ENCODE data around the gene SLC25A39. TPM values are rescaled to one million over a fixed set of nuclear protein-coding genes. Genes with fewer than 3 reads are reported as not detected.

Gene SLC25A39
- polyA plus RNA-seq, 1 of the 3 experiments (the other 2 are of a cell fraction), result 131 TPM

GRCh38 chr17:44338702-44339101 is 14.1 kb upstream of the SLC25A39 start:
- no peaks in the 10 kb centered on the region for H3K9me2 ChIP-seq
- WGBS (ENCODE audit: low lambda C conversion rate), result 53% methylated on average over 5 of the region's 6 CpGs

GRCh38 chr17:44335968-44336367 is 11.3 kb upstream of the SLC25A39 start:
- H3K9me2 ChIP-seq, result no peaks in the 10 kb centered on the region
- H3K4me2 ChIP-seq, result no peak overlapping the region
- ChIA-PET CTCF (interaction anchor here (0.6 to 1.0 kb wide), 4 partner anchors 10 to 27 kb away, joined by 3 to 5 read pairs (median 3); partner anchors contain the start of gene FAM171A2), POLR2A (interaction anchor here (1.2 kb wide), 1 partner anchor 9 kb away, joined by 3 read pairs; no protein-coding TSS in a partner anchor)
- peaks cover 2% of the 10 kb centered on the region for H3F3A ChIP-seq (replicated peaks; ENCODE audit: insufficient read depth)
- no peak overlapping the region for H3K9ac ChIP-seq
- no peaks in the 10 kb centered on the region for H3K36me3 ChIP-seq (replicated peaks in 1 of 2; ENCODE audit: control insufficient read depth in 1 of 2, insufficient read depth in 2 of 2, low read length in 1 of 2)
- no peak overlapping the region for H3K27ac ChIP-seq (ENCODE audit: low read depth in 2 of 2, low read length in 1 of 2)
- DNase-seq, result no peak
- 38% methylated on average over 4 of the region's 5 CpGs for WGBS (ENCODE audit: low lambda C conversion rate)
- TF ChIP-seq RCOR1 (IDR thresholded peaks at IDR 0.05; ENCODE audit: low read length) (no peak), FOXJ3 (CRISPR knock-in tag; IDR thresholded peaks at IDR 0.05) (no peak), POLR2AphosphoS5 (IDR thresholded peaks at IDR 0.05; ENCODE audit: low read depth, low read length) (no peak), NFIC (IDR thresholded peaks at IDR 0.05; ENCODE audit: borderline replicate concordance) (no peak), FOXM1 (IDR thresholded peaks at IDR 0.05; ENCODE audit: low read depth) (no peak), CHD2 (IDR thresholded peaks at IDR 0.05; ENCODE audit: low read length, partially characterized antibody) (no peak), EP300 (IDR thresholded peaks at IDR 0.05; ENCODE audit: borderline replicate concordance in 1 of 2, low read depth in 1 of 2, low read length in 1 of 2) (no peak)
- peaks cover 0 to 3% of the 10 kb centered on the region in 2 experiments; a peak in 1 of 4 replicates for H3K4me1 ChIP-seq (ENCODE audit: control insufficient read depth in 1 of 2, insufficient read depth in 2 of 2, low read depth in 1 of 2, low read length in 1 of 2)
- H3K27me3 ChIP-seq (ENCODE audit: insufficient read depth), result no peaks in the 10 kb centered on the region
- H3K9me3 ChIP-seq, result no peaks in the 10 kb centered on the region
- H3K79me2 ChIP-seq (ENCODE audit: insufficient read depth), result no peaks in the 10 kb centered on the region
- H2AFZ ChIP-seq (ENCODE audit: low read depth), result no peak overlapping the region
- H4K20me1 ChIP-seq (ENCODE audit: insufficient read depth), result no peaks in the 10 kb centered on the region
- no peak overlapping the region for H3K4me3 ChIP-seq (ENCODE audit: low read depth in 2 of 2, low read length in 1 of 2)

More at GRCh38 chr17:44338702-44339101, 14.1 kb upstream of the SLC25A39 start:
- Histone ChIP-seq H4K20me1 (ENCODE audit: insufficient read depth) (no peaks in the 10 kb centered on the region), H3K4me3 (ENCODE audit: low read depth in 2 of 2, low read length in 1 of 2) (no peak overlapping the region), H3K9me3 (no peaks in the 10 kb centered on the region), H3K4me2 (no peak overlapping the region), H3K36me3 (replicated peaks in 1 of 2; ENCODE audit: control insufficient read depth in 1 of 2, insufficient read depth in 2 of 2, low read length in 1 of 2) (no peaks in the 10 kb centered on the region), H3F3A (replicated peaks; ENCODE audit: insufficient read depth) (no peaks in the 10 kb centered on the region), H3K9ac (no peak overlapping the region), H3K4me1 (ENCODE audit: control insufficient read depth in 1 of 2, insufficient read depth in 2 of 2, low read depth in 1 of 2, low read length in 1 of 2) (no peaks in the 10 kb centered on the region), H3K27ac (ENCODE audit: low read depth in 2 of 2, low read length in 1 of 2) (no peak overlapping the region), H2AFZ (ENCODE audit: low read depth) (no peak overlapping the region), H3K27me3 (ENCODE audit: insufficient read depth) (no peaks in the 10 kb centered on the region), H3K79me2 (ENCODE audit: insufficient read depth) (no peaks in the 10 kb centered on the region)
- CTCF ChIA-PET, result interaction anchor here (0.9 to 1.3 kb wide), 3 partner anchors 10 to 146 kb away, joined by 3 to 4 read pairs (median 4); partner anchors contain the start of gene FAM171A2
- no peak for DNase-seq
- TF ChIP-seq GABPA (IDR thresholded peaks at IDR 0.05; ENCODE audit: low read depth) (no peak), NFIC (IDR thresholded peaks at IDR 0.05; ENCODE audit: borderline replicate concordance) (no peak), CHD2 (IDR thresholded peaks at IDR 0.05; ENCODE audit: low read length, partially characterized antibody) (no peak), MXI1 (IDR thresholded peaks at IDR 0.05; ENCODE audit: low read depth, low read length) (no peak), NRF1 (IDR thresholded peaks at IDR 0.05; ENCODE audit: low read depth, low read length) (no peak), SIN3A (IDR thresholded peaks at IDR 0.05; ENCODE audit: borderline replicate concordance, low read depth, low read length) (no peak), TEAD4 (IDR thresholded peaks at IDR 0.05; ENCODE audit: borderline replicate concordance, insufficient read depth) (no peak), EP300 (IDR thresholded peaks at IDR 0.05; ENCODE audit: borderline replicate concordance in 1 of 2, low read depth in 1 of 2, low read length in 1 of 2) (no peak), MAX (IDR thresholded peaks at IDR 0.05; ENCODE audit: low read depth) (no peak), JUND (IDR thresholded peaks at IDR 0.05) (no peak), RFX5 (IDR thresholded peaks at IDR 0.05; ENCODE audit: low read length) (no peak), RCOR1 (IDR thresholded peaks at IDR 0.05; ENCODE audit: low read length) (no peak), REST (IDR thresholded peaks at IDR 0.05; ENCODE audit: low read depth, low read length) (no peak), ELF1 (IDR thresholded peaks at IDR 0.05) (no peak)
- POLR2A ChIA-PET, result no interaction called here

Measured in SK-N-SH (cell line).